Suprapubic skin (tissue), 4 donors: Measurements from ENCODE around the gene SCAPER. TPM values are rescaled to one million over a fixed set of nuclear protein-coding genes. Genes with fewer than 3 reads are reported as not detected.

Experiments used
- DNase-seq, 2 donors: peaks; one replicate each; pipeline ENCODE4 v3.0.0-alpha.2; 2019; ENCODE audit warnings: low spot score in 2 of 2
- H3K27ac ChIP-seq: fragments of 200-600 bp; sonication (generic); one replicate; pipeline ENCODE4 v1.5.1; 2019
- H3K27me3 ChIP-seq: fragments of 200-600 bp; sonication (generic); one replicate; pipeline ENCODE4 v1.5.1; 2019
- H3K36me3 ChIP-seq: fragments of 200-600 bp; sonication (generic); one replicate; pipeline ENCODE4 v1.5.1; 2019
- H3K4me1 ChIP-seq: fragments of 200-600 bp; sonication (generic); one replicate; pipeline ENCODE4 v1.5.1; 2019
- H3K4me3 ChIP-seq: fragments of 200-600 bp; sonication (generic); one replicate; pipeline ENCODE4 v1.5.1; 2019; ENCODE audit warnings: mild to moderate bottlenecking
- H3K9me3 ChIP-seq: fragments of 200-600 bp; sonication (generic); one replicate; pipeline ENCODE4 v1.5.1; 2019
- CTCF ChIP-seq, 2 donors: fragments of 200-600 bp in 1 of 2; fragments of 450-650 bp in 1 of 2; sonication (generic) in 1 of 2; IDR thresholded peaks; one replicate each; pipeline ENCODE4 v1.5.1; 2016 to 2019; ENCODE audit warnings: antibody characterized with exemption in 2 of 2, mild to moderate bottlenecking in 1 of 2, moderate library complexity in 1 of 2
- EP300 ChIP-seq: sonication (generic); formaldehyde crosslinking; IDR thresholded peaks from one replicate; pipeline ENCODE4 v1.6.1; 2017; ENCODE audit warnings: antibody characterized with exemption
- POLR2A ChIP-seq, 2 donors: fragments of 450-650 bp; IDR thresholded peaks; one replicate each; pipeline ENCODE4 v1.6.1; 2017; ENCODE audit warnings: antibody characterized with exemption in 2 of 2, mild to moderate bottlenecking in 2 of 2, moderate library complexity in 2 of 2
- POLR2AphosphoS5 ChIP-seq, 3 donors: sonication (generic); formaldehyde crosslinking; IDR thresholded peaks; one replicate each; pipeline ENCODE4 v1.6.1; 2017; ENCODE audit warnings: antibody characterized with exemption in 3 of 3
- WGBS: methylation state at CpG from one replicate; pipeline ENCODE4 v1.1.5; 2018; 5-methylcytosine and 5-hydroxymethylcytosine counted together
- total RNA-seq, 4 donors: library from RNA; depleted of rRNA; stranded (reverse); fragments of >200 nt; gene quantifications; one replicate each; pipeline ENCODE4 v1.1.0, GENCODE V29; 2016

The SCAPER gene
- total RNA-seq, 4 donors from 2014 or later, result 26.3 to 61.4 (median 37.3) TPM

GRCh38 chr15:76812381-76812780 is 92.8 kb downstream of the SCAPER start:
- Histone ChIP-seq H3K9me3 (no peaks in the 10 kb centered on the region), H3K4me1 (no peaks in the 10 kb centered on the region), H3K27me3 (no peaks in the 10 kb centered on the region), H3K36me3 (no peaks in the 10 kb centered on the region), H3K4me3 (no peak overlapping the region), H3K27ac (no peak overlapping the region)
- no peak for TF ChIP-seq CTCF (IDR thresholded peaks at IDR 0.05)
- TF ChIP-seq POLR2A (IDR thresholded peaks at IDR 0.05), result no peak
- no peak for TF ChIP-seq EP300
- no peak for TF ChIP-seq POLR2AphosphoS5 (IDR thresholded peaks at IDR 0.05)
- 82% methylated on average over 4 of the region's 4 CpGs for WGBS
- no peak for DNase-seq

GRCh38 chr15:76809412-76810103 is 95.6 kb downstream of the SCAPER start:
- H3K9me3 ChIP-seq, result no peaks in the 10 kb centered on the region
- H3K27ac ChIP-seq, result no peak overlapping the region
- DNase-seq, result no peak
- H3K27me3 ChIP-seq, result no peaks in the 10 kb centered on the region
- no peak overlapping the region for H3K4me3 ChIP-seq
- no peak for TF ChIP-seq POLR2A (IDR thresholded peaks at IDR 0.05)
- no peak for TF ChIP-seq EP300
- no peak for TF ChIP-seq CTCF (IDR thresholded peaks at IDR 0.05)
- no peak for TF ChIP-seq POLR2AphosphoS5 (IDR thresholded peaks at IDR 0.05)
- H3K36me3 ChIP-seq, result no peaks in the 10 kb centered on the region
- no peaks in the 10 kb centered on the region for H3K4me1 ChIP-seq
- WGBS, result 91% methylated on average over 3 of the region's 3 CpGs

- no peaks in the 10 kb centered on the region for H3K4me1 ChIP-seq
- H3K27ac ChIP-seq, result no peak overlapping the region
- TF ChIP-seq POLR2AphosphoS5 (IDR thresholded peaks at IDR 0.05) (no peak), EP300 (no peak), POLR2A (IDR thresholded peaks at IDR 0.05) (no peak), CTCF (IDR thresholded peaks at IDR 0.05) (no peak)
- no peaks in the 10 kb centered on the region for H3K9me3 ChIP-seq
- no peak for DNase-seq
- H3K36me3 ChIP-seq, result peaks cover 30% of the 10 kb centered on the region
- 83% methylated on average over 1 of the region's 1 CpG for WGBS
- no peak overlapping the region for H3K4me3 ChIP-seq
- no peaks in the 10 kb centered on the region for H3K27me3 ChIP-seq
These were observed 102.0 kb downstream of the SCAPER start for GRCh38 chr15:76803049-76803571.

- 95% methylated on average over 3 of the region's 3 CpGs for WGBS
- TF ChIP-seq POLR2A (IDR thresholded peaks at IDR 0.05) (no peak), POLR2AphosphoS5 (IDR thresholded peaks at IDR 0.05) (no peak), EP300 (no peak), CTCF (IDR thresholded peaks at IDR 0.05) (no peak)
These were observed 102.7 kb downstream of the SCAPER start for GRCh38 chr15:76802411-76802810.

GRCh38 chr15:76799760-76800159 is 105.4 kb downstream of the SCAPER start:
- Histone ChIP-seq H3K9me3 (no peaks in the 10 kb centered on the region), H3K27me3 (no peaks in the 10 kb centered on the region), H3K27ac (no peak overlapping the region), H3K4me1 (no peaks in the 10 kb centered on the region), H3K36me3 (peaks cover 34% of the 10 kb centered on the region), H3K4me3 (no peak overlapping the region)
- no peak for DNase-seq
- WGBS, result 96% methylated on average over 2 of the region's 2 CpGs
- TF ChIP-seq POLR2AphosphoS5 (IDR thresholded peaks at IDR 0.05) (no peak), CTCF (IDR thresholded peaks at IDR 0.05) (no peak), EP300 (no peak), POLR2A (IDR thresholded peaks at IDR 0.05) (no peak)

More at GRCh38 chr15:76802411-76802810, 102.7 kb downstream of the SCAPER start:
- H3K9me3 ChIP-seq, result no peaks in the 10 kb centered on the region
- no peaks in the 10 kb centered on the region for H3K27me3 ChIP-seq
- H3K4me1 ChIP-seq, result no peaks in the 10 kb centered on the region
- peaks cover 30% of the 10 kb centered on the region for H3K36me3 ChIP-seq
- no peak for DNase-seq
- H3K4me3 ChIP-seq, result no peak overlapping the region
- no peak overlapping the region for H3K27ac ChIP-seq
